Activated CD4-positive, CD25-positive, alpha-beta regulatory T cell treated with anti-CD3 and anti-CD28 coated beads, Interleukin-2, amount 50 U/mL, for 72 hours (primary cell): ENCODE data around the gene SLC34A1.
A peak's percentile ranks its signal among the peaks of the same experiment; 100 is the strongest.
"Not testable (repeated sequence)": the region's sequence is repeated elsewhere in the genome, so short reads cannot be mapped to it uniquely, and the experiment has no call there.

Experiments used
- DNase-seq: peaks from one replicate; pipeline ENCODE4 v3.0.0; 2021

Gene SLC34A1

DNA sequence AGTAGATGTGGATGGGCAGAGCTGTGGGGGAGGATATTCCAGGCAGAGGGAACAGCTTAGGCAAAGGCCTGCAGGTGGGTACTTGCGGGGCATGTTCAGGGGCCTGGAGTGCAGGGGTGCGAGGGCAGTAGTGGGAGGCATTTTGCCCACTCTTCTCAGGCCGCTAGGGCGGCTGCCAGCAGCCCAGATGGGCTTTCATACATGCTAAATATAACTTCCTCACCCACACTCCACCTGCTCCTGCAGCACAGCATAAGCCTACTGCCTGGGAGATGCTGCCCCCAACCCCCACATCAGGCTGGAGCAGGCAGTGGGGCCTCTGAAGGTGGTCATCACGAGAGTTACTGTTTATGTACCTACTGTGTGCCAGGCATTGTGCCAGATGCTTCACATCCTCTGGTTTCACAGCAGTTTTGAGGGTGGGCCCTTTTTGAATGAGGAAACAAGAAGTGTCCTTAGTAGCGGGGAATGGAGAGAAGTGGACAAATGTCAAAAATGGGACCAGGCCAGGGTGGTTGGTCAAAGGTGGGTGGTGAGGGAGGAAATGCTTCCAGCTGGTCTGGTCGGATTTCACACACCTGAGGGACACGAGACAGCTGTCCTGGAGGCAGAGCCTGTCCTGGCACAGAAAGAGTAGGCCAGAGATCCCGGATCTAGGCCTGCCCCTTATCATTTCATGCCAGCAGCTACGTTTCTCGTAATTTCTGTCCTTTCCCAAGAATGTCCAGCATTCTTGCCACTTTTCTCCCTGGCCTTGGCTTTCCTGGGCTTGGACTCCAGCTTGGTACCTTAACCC, 14.4 kb upstream of the SLC34A1 start:
- no peak for DNase-seq

DNA sequence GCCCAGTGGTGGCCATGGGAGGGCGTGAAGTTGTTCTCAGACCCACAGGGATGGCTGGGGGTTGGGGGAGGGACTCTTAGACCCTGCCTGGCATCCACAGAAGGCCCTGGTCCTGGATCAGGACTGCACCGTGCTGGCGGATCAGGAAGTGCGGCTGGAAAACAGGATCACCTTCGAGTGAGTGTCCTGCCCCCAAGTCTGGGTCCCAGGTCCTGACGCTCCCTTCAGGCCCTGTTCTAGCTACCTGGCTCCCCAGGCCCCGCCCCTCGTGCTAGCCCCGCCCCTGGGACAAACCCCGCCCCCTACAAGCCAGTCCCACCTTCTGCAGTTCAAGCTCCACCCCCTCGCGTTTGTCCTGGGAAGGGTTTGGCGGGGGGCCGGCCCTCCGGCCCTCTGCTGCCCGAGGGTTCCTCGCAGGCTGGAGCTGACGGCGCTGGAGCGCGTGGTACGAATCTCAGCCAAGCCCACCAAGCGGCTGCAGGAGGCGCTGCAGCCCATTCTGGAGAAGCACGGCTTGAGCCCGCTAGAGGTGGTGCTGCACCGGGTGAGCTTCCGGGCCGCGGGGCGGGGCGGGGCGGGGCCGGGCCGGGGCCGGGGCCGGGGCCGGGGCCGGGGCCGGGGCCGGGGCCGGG, 13.6 kb upstream of the SLC34A1 start:
- peak; percentile 66 for DNase-seq

- no peak for DNase-seq
Measured at GRCh38 chr5:177371120-177372033, 12.9 kb upstream of the SLC34A1 start.

DNA sequence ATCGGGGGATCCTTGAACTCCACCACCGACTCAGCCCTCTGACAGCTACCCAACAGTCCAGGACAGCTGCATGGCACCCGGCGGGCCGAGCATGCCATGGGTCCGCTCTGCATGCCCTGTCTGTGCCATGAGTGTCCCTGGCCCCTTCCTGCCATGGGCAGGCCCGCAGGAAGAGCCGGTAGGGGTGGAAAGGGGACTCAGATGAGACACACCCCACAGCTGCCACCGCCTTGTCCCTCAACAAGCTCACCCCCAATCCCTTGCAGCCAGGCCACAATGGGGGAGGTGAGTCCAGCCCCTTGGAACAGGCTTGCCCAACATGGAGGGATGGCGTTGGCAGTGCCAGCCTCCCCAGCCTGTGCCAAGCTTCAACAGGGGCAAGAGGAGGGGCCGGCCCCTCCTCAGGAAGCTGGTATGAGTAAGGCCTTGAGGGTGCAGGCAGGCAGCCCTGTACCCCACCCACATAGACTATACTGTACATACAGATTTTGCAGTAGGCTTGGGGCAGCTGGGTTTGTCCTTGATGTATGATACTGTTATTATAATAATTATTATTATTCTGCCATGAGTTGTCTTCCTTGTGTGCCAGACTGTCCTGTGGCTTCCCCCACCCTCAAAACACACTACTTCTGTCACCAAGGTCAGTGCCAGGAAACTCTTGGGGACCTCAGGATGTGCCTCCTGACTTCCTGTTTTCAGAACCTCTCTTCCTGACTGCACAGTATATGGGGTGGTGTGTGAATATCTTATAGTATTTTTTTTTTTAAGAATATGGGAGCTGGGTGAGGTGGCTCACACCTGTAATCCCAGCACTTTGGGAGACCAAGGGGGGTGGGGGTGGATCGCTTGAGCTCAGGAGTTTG, 12.0 kb upstream of the SLC34A1 start:
- DNase-seq, result no peak

- DNase-seq, result no peak
Measured at GRCh38 chr5:177372910-177373309, 11.3 kb upstream of the SLC34A1 start.

DNA sequence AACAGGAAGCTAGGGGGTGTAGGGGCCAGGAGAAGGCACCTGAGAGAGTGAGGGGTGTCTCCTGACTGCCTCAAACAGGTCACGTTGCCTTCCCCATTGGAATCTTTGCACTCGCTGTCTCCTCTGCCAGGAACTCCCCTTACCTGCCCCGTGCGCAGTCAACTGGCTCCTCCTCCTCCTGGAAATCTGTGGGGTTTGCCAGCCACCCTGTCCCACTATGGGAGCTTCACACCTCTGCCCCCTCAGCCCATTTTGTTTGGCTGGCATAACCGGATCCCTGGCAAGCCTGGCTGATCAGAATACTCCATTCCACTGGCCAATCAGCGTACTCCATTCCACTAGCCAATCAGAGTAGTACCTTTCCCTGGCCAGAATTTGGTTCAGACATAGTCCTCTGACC, 10.4 kb upstream of the SLC34A1 start:
- no peak for DNase-seq

DNA sequence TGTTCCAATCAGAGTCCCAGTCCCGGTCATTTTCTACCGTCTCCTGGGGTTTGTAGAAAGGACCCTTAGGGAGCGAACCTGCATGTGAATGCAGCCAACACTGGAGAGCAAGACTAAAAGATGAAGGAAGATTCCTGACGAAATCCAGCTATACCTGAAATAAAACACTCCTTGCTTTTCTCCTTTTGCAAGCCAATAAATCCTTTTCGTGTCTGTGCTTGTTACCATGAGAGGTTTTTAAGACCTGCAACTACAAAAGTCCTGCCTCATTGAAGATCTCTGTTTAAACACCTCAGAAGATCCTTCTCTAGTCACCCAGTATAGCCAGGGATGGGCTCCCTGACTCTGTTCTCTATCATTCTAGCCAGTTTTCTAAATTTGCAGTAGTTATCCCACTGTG, 10.0 kb upstream of the SLC34A1 start:
- no peak for DNase-seq

- not testable (repeated sequence) for DNase-seq
Measured at GRCh38 chr5:177375516-177375915, 8.7 kb upstream of the SLC34A1 start.

- DNase-seq, result no peak
Measured at GRCh38 chr5:177376107-177376506, 8.1 kb upstream of the SLC34A1 start.

DNA sequence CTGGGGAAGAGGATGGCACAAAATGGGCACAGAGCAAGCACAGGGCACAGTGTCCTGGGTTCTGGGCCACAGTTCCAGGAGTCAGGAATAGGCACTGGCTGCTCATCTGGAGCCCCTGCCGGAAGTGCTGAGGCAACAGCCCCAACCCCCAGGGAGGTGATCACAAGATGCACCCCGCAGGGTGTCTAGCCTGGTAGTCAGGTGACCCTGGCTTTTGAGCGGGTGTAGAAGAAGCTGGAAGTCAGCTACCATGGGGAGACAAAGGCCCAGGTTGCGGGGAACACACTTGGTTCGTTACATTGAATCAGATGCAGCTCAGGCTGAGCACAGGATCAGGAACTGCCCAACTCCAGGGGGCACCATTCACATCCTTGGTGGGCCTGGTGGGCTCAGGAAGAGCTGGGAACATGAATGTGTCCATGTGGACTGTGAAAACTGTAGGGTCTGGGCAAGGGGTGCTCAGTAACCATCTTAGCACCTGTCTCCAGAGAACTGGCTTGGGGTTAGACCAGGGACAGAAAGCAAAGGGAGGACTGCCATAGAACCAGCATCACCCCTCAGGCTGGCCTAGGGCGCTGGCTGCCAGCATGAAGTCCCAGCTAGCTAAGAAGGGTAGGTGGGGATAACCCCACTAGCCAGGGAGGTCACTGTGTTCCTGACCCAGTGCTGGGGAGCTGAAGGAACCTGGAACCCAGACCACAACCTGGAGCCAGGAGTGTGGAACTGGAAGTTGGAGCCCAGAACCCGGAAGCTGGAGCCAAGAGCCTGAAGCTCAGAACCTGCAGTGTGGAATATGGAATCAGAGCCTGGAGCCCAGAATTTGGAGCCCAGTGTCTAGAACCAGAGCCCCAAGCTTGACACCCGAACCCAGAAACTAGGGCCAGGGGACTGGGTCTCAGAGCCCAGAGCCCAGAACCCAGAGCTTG, 6.1 kb upstream of the SLC34A1 start:
- no peak for DNase-seq

- DNase-seq, result no peak
Measured at GRCh38 chr5:177378884-177379883, 5.0 kb upstream of the SLC34A1 start.

DNA sequence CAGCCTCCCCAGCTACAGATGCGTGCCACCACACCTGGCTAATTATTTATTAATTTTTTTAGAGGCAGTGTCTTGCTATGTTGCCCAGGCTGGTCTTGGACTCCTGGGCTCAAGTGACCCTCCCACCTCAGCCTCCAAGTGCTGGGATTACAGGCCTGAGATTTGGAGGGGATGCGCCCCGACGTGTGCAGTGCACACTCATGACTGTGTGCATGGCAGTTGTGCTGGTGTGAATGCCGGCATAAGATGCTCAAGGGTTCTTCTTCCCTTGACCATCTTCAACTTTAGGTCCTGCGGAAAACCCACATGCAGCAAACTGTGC, 3.5 kb upstream of the SLC34A1 start:
- DNase-seq, result no peak

GRCh38 chr5:177382423-177383029, 1.7 kb upstream of the SLC34A1 start:
- no peak for DNase-seq

- DNase-seq, result no peak
Measured at GRCh38 chr5:177383181-177383580, 1.1 kb upstream of the SLC34A1 start.

GRCh38 chr5:177385720-177386119, 1.5 kb downstream of the SLC34A1 start:
- DNase-seq, result no peak

DNA sequence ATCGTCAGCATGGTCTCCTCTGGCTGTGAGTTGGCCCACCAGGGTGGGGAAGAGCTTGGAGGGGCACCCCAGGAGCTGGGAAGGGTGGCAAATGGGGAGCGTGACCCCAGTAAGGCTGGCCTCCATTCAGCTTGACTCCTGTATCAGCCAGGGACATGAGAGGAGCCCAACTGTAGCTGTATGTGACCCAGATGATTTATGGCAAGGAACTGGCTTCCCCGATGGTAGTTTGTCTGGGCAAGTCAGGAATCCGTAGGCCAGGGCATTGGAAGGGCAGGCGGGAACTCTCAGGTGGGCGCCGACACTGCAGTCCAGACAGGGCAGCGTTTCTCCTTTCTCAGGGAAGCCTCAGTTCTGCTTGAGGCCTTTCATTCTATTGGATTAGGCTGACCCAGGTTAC, 2.3 kb downstream of the SLC34A1 start:
- no peak for DNase-seq

DNA sequence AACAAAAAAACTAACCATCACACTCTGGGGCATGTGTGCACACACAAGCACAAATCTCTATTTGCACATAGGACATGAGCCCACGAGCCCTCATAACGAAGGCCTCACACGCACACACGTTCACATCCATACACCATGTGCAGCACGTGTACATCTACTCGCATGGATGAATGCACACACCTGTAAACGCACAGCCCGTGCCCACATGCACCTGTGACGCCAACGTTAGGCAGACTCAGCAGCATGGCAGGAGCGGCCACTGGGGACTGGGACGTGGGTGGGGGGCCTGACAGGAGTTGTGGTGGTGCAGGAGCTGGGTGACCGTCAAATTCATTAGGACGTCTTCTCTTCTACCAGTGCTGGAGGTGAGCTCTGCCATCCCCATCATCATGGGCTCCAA, 3.2 kb downstream of the SLC34A1 start:
- no peak for DNase-seq

DNA sequence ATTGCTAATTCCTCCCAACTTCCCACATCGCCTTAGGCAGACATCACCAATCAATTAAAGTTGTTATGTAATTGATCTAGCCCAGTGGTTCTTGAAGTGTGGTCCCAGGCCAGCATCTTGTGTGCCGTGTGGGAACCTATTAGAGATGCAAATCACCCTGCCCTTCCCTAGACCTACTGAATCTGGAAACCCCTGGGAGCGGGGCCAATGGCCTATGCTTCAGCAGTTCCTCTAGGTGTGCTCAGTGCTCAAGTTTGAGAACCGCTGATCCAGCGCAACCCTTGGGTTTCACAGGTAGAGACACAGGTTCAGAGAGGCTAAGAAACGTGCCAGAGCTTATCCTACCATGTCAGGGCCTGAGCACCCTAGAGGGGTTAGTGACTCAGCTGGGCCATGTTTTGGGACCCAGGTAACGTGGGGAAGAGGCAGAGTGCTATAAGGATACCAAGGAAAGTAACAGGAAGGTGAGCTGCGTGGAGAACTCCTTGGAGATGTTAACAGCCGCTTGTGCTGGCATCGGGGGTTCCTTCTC, 4.4 kb downstream of the SLC34A1 start:
- no peak for DNase-seq
